Activated T-helper 1 cell treated with anti-CD3 and anti-CD28 coated beads, Interleukin-2, amount 50 U/mL, for 16 hours (primary cell): ENCODE measurements around the gene SLC5A1.
"Not testable (repeated sequence)": the region's sequence is repeated elsewhere in the genome, so short reads cannot be mapped to it uniquely, and the experiment has no call there.

ENCODE experiments used
- DNase-seq, 2 donors: peaks; one replicate each; pipeline ENCODE4 v3.0.0-alpha.2; 2020; ENCODE audit warnings: low read depth in 1 of 2, low spot score in 1 of 2

The SLC5A1 gene

GRCh38 chr22:32083814-32084213, 40.8 kb downstream of the SLC5A1 start:
- DNase-seq = no peak

GRCh38 chr22:32088084-32088483, 45.0 kb downstream of the SLC5A1 start:
- no peak for DNase-seq

- DNase-seq = no peak
These were observed 54.0 kb downstream of the SLC5A1 start for GRCh38 chr22:32097018-32097417.

- DNase-seq = no peak
These were observed 54.9 kb downstream of the SLC5A1 start for GRCh38 chr22:32097881-32098499.

GRCh38 chr22:32100711-32101110, 57.6 kb downstream of the SLC5A1 start:
- DNase-seq = no peak

- no peak for DNase-seq
These were observed 60.7 kb downstream of the SLC5A1 start for GRCh38 chr22:32103658-32104315.

- no peak for DNase-seq
These were observed 63.9 kb downstream of the SLC5A1 start for GRCh38 chr22:32106930-32107329.

- no peak for DNase-seq
These were observed 69.3 kb downstream of the SLC5A1 start for GRCh38 chr22:32112380-32112779.

- no peak for DNase-seq
These were observed 76.6 kb downstream of the SLC5A1 start for GRCh38 chr22:32119568-32120235.

GRCh38 chr22:32120603-32121002, 77.5 kb downstream of the SLC5A1 start:
- no peak for DNase-seq

- DNase-seq = no peak
These were observed 79.8 kb downstream of the SLC5A1 start for GRCh38 chr22:32122899-32123298.

- no peak for DNase-seq
These were observed 80.6 kb downstream of the SLC5A1 start for GRCh38 chr22:32123657-32124056.

- DNase-seq = no peak
These were observed 84.8 kb downstream of the SLC5A1 start for GRCh38 chr22:32127904-32128303.

GRCh38 chr22:32130464-32130863, 87.4 kb downstream of the SLC5A1 start:
- no peak for DNase-seq

- no peak for DNase-seq
These were observed 89.1 kb downstream of the SLC5A1 start for GRCh38 chr22:32132126-32132525.

GRCh38 chr22:32132783-32133182, 89.7 kb downstream of the SLC5A1 start:
- DNase-seq = no peak

- not testable (repeated sequence) for DNase-seq
These were observed 91.7 kb downstream of the SLC5A1 start for GRCh38 chr22:32134796-32135195.

GRCh38 chr22:32135958-32136357, 92.9 kb downstream of the SLC5A1 start:
- DNase-seq = not testable (repeated sequence)

GRCh38 chr22:32136881-32137280, 93.8 kb downstream of the SLC5A1 start:
- DNase-seq = not testable (repeated sequence)

GRCh38 chr22:32137731-32138324, 94.8 kb downstream of the SLC5A1 start:
- peak in 1 of 2 donors; percentile 37 for DNase-seq

GRCh38 chr22:32138576-32138975, 95.5 kb downstream of the SLC5A1 start:
- not testable (repeated sequence) for DNase-seq

GRCh38 chr22:32140688-32141087, 97.6 kb downstream of the SLC5A1 start:
- DNase-seq = not testable (repeated sequence)
